ENCODE data around the gene SEMA4D.

The SEMA4D gene

GRCh38 chr9:89428222-89428761 is 69.6 kb downstream of the SEMA4D start:
- H3K36me3 ChIP-seq (ENCODE audit: control insufficient read depth in 5 of 5, insufficient read depth in 5 of 5, low read length in 5 of 5): no peaks in the 10 kb centered on the region
- no peak overlapping the region for H3K4me3 ChIP-seq (ENCODE audit: low read depth in 1 of 5, low read length in 5 of 5)
- H3K27me3 ChIP-seq (ENCODE audit: control insufficient read depth in 5 of 5, insufficient read depth in 4 of 5, low read length in 5 of 5): peaks cover 0 to 2% (median 0%) of the 10 kb centered on the region in 5 donors
- H3K9me3 ChIP-seq (ENCODE audit: control insufficient read depth in 5 of 5, low read length in 5 of 5): no peaks in the 10 kb centered on the region
- no peak overlapping the region for H3K27ac ChIP-seq (ENCODE audit: low read depth, low read length)
- no peak overlapping the region for H3K9ac ChIP-seq (ENCODE audit: low read length in 5 of 5)
- H3K4me1 ChIP-seq (ENCODE audit: control insufficient read depth in 5 of 5, insufficient read depth in 5 of 5, low read length in 5 of 5): no peaks in the 10 kb centered on the region

GRCh38 chr9:89427621-89428221 is 70.2 kb downstream of the SEMA4D start:
- H3K36me3 ChIP-seq (ENCODE audit: control insufficient read depth in 5 of 5, insufficient read depth in 5 of 5, low read length in 5 of 5): no peaks in the 10 kb centered on the region
- H3K27me3 ChIP-seq (ENCODE audit: control insufficient read depth in 5 of 5, insufficient read depth in 4 of 5, low read length in 5 of 5): peaks cover 0 to 2% (median 0%) of the 10 kb centered on the region in 5 donors
- H3K9ac ChIP-seq (ENCODE audit: low read length in 5 of 5): no peak overlapping the region
- H3K9me3 ChIP-seq (ENCODE audit: control insufficient read depth in 5 of 5, low read length in 5 of 5): no peaks in the 10 kb centered on the region
- no peaks in the 10 kb centered on the region for H3K4me1 ChIP-seq (ENCODE audit: control insufficient read depth in 5 of 5, insufficient read depth in 5 of 5, low read length in 5 of 5)
- H3K4me3 ChIP-seq (ENCODE audit: low read depth in 1 of 5, low read length in 5 of 5): no peak overlapping the region
- no peak overlapping the region for H3K27ac ChIP-seq (ENCODE audit: low read depth, low read length)

- Histone ChIP-seq H3K4me1 (ENCODE audit: control insufficient read depth in 5 of 5, insufficient read depth in 5 of 5, low read length in 5 of 5) (no peaks in the 10 kb centered on the region), H3K27ac (ENCODE audit: low read depth, low read length) (no peak overlapping the region), H3K9me3 (ENCODE audit: control insufficient read depth in 5 of 5, low read length in 5 of 5) (no peaks in the 10 kb centered on the region), H3K36me3 (ENCODE audit: control insufficient read depth in 5 of 5, insufficient read depth in 5 of 5, low read length in 5 of 5) (no peaks in the 10 kb centered on the region), H3K4me3 (ENCODE audit: low read depth in 1 of 5, low read length in 5 of 5) (no peak overlapping the region), H3K9ac (ENCODE audit: low read length in 5 of 5) (no peak overlapping the region), H3K27me3 (ENCODE audit: control insufficient read depth in 5 of 5, insufficient read depth in 4 of 5, low read length in 5 of 5) (peaks cover 0 to 2% (median 0%) of the 10 kb centered on the region in 5 donors)
These were observed 71.4 kb downstream of the SEMA4D start for GRCh38 chr9:89426384-89426961.

DNA sequence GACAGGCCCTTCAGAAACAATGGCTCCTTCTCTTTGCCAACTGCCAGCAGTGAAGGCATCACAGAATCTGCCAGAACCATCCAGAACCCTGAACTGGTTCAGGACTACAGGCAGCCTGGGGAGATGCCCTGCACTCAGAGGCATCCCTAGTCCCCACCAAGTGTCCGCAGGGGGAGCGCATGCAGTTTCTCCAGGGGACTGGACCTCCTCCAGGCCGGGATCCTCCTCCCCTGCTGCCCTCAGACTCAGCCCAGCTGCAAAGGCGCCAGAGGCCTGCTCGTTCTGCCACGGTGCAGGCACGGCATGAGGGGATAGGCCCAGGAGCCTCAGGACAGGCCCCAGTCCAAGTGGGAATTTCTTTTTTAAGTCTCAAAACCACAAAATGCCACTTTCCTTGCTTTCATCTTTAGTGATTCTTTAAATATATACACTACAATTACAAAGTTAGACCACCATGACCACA is 72.0 kb downstream of the SEMA4D start:
- Histone ChIP-seq H3K4me3 (ENCODE audit: low read depth in 1 of 5, low read length in 5 of 5) (no peak overlapping the region), H3K9me3 (ENCODE audit: control insufficient read depth in 5 of 5, low read length in 5 of 5) (no peaks in the 10 kb centered on the region), H3K9ac (ENCODE audit: low read length in 5 of 5) (no peak overlapping the region), H3K27me3 (ENCODE audit: control insufficient read depth in 5 of 5, insufficient read depth in 4 of 5, low read length in 5 of 5) (peaks cover 0 to 2% (median 0%) of the 10 kb centered on the region in 5 donors), H3K27ac (ENCODE audit: low read depth, low read length) (no peak overlapping the region), H3K4me1 (ENCODE audit: control insufficient read depth in 5 of 5, insufficient read depth in 5 of 5, low read length in 5 of 5) (no peaks in the 10 kb centered on the region), H3K36me3 (ENCODE audit: control insufficient read depth in 5 of 5, insufficient read depth in 5 of 5, low read length in 5 of 5) (no peaks in the 10 kb centered on the region)

DNA sequence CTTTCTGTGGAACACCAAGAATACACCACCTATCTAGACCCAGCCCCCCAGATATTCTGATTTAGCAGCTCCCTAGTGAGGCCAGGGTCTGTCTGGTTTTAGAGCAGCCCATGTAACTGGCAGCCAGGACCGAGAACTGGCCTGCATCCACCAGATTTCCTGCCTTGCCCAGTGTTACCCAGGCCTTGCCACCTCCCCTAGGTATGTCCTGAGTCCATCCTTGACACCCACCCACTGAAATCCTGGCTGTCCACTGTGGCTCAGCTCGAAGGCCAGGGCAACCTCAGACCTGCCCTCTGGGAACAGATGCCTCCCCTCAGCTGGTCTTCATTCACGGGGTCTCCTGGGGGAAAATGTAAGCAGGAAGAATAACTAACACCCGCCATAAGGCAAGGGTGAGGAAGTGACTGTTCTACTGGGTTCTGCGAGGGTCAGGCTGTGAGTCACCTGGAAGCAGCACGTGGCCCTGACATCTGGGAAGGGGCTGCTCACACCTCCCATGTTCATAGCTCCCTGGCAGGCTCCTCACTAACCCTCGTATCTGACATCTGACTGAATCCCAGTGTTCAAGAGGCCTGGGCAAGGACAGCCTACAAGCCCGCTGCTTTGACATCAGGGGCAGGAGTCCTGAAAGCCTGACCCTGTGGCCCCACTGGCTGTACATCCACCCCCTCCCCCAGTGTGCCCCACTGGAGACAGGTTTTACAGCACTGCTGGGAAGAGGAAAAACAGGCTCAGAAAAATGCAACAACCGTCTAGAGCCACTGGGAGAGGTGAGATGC is 72.7 kb downstream of the SEMA4D start:
- Histone ChIP-seq H3K9me3 (ENCODE audit: control insufficient read depth in 5 of 5, low read length in 5 of 5) (no peaks in the 10 kb centered on the region), H3K27me3 (ENCODE audit: control insufficient read depth in 5 of 5, insufficient read depth in 4 of 5, low read length in 5 of 5) (peaks cover 0 to 2% (median 0%) of the 10 kb centered on the region in 5 donors), H3K4me3 (ENCODE audit: low read depth in 1 of 5, low read length in 5 of 5) (no peak overlapping the region), H3K4me1 (ENCODE audit: control insufficient read depth in 5 of 5, insufficient read depth in 5 of 5, low read length in 5 of 5) (no peaks in the 10 kb centered on the region), H3K9ac (ENCODE audit: low read length in 5 of 5) (no peak overlapping the region), H3K27ac (ENCODE audit: low read depth, low read length) (no peak overlapping the region), H3K36me3 (ENCODE audit: control insufficient read depth in 5 of 5, insufficient read depth in 5 of 5, low read length in 5 of 5) (no peaks in the 10 kb centered on the region)

DNA sequence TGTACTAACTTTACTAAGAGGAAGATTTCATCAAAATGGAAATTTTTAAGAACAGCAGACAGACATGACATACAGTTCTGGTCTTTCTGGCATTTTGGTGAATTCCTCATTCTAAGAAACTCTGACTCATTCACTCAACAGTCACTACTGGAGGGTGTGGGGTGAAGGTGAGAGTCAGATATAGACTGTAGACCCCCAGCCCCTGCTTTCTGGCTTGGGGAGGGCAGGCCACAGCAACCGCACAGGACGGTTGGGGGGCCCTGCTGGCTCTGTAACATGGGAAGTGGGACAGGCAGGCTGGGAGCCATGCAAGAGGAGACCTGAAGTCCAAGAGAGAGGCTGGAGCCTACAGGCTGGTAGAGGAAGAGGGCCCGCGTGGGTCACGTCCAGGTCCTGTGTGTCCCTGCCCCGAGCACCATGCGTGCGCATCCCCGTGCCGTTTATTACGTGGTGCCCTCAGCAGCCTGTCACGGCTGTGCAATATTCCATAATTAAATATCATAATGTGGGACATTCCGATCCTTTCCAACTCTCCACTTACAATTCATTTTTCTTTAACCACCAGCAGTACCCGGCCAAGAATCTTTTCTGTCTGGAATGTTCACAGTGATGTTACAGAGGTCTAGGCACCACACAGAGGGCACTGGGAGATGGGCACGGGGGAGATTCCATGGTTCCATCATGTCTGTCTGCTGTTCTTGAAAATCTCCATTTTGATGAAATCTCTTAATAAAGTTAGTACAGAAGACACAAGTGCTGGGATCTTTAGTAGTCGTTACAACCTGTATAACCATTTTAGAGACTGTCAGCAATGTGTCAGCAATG is 75.5 kb downstream of the SEMA4D start:
- Histone ChIP-seq H3K4me3 (ENCODE audit: low read depth in 1 of 5, low read length in 5 of 5) (no peak overlapping the region), H3K36me3 (ENCODE audit: control insufficient read depth in 5 of 5, insufficient read depth in 5 of 5, low read length in 5 of 5) (no peaks in the 10 kb centered on the region), H3K4me1 (ENCODE audit: control insufficient read depth in 5 of 5, insufficient read depth in 5 of 5, low read length in 5 of 5) (no peaks in the 10 kb centered on the region), H3K9me3 (ENCODE audit: control insufficient read depth in 5 of 5, low read length in 5 of 5) (no peaks in the 10 kb centered on the region), H3K27me3 (ENCODE audit: control insufficient read depth in 5 of 5, insufficient read depth in 4 of 5, low read length in 5 of 5) (no peaks in the 10 kb centered on the region), H3K9ac (ENCODE audit: low read length in 5 of 5) (no peak overlapping the region), H3K27ac (ENCODE audit: low read depth, low read length) (no peak overlapping the region)

DNA sequence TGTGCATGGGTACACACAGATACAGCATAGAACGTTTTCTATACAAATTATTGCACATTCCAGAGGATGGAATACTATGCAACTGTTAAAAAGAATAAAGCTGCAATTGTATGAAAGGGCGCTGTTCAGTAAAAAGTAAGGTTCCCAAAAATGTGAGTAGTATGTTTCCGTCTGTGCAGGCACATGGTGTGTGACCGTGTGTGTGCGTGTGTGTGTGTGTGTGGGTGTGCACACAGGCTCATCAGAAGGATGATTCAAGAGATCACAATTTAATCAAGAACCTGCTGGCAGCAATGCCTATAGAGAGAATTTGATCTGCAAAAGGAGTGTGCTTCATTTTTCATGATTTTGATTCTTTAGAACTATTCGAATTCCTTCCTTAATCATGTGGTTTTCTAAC is 76.3 kb downstream of the SEMA4D start:
- Histone ChIP-seq H3K27me3 (ENCODE audit: control insufficient read depth in 5 of 5, insufficient read depth in 4 of 5, low read length in 5 of 5) (no peaks in the 10 kb centered on the region), H3K9ac (ENCODE audit: low read length in 5 of 5) (no peak overlapping the region), H3K27ac (ENCODE audit: low read depth, low read length) (no peak overlapping the region)

DNA sequence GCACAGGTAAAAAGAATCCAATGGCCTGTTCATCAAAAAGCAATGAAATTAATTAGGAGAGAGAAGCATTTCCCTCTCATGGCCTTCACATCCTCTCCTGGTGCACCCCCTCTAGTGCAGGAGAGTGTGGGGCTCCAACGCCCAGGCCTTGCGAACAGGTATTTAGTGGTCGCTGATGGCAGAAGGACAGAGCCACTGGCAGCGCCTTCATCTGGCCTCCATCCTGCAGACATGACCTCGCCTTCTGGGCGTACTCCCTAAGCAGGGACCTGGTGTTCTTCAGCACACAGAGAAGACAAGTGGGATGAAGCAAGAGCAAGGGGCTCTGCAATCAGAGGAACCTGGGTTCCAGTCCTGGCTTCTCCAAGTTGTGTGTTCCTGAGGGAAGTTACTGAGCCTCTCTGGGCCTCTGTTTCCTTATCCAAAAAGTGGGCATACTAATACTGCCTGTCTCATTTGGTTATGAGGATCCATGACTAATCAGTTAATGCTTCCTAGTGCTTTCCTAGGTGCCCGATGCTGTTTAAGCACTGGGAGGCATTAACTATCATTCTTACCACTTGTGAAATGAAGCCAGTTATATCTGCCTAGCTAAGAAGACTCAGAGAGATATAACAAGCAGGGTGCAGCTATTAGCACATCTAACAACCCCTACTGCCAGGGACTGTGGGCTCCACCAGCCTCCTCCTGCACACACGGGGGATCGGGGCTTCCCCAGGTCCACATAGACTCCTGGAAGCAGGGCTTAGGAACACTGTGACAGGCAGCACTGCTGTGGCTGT is 77.3 kb downstream of the SEMA4D start:
- Histone ChIP-seq H3K4me3 (ENCODE audit: low read depth in 1 of 5, low read length in 5 of 5) (no peak overlapping the region), H3K4me1 (ENCODE audit: control insufficient read depth in 5 of 5, insufficient read depth in 5 of 5, low read length in 5 of 5) (no peaks in the 10 kb centered on the region), H3K27ac (ENCODE audit: low read depth, low read length) (no peak overlapping the region), H3K36me3 (ENCODE audit: control insufficient read depth in 5 of 5, insufficient read depth in 5 of 5, low read length in 5 of 5) (no peaks in the 10 kb centered on the region), H3K9me3 (ENCODE audit: control insufficient read depth in 5 of 5, low read length in 5 of 5) (no peaks in the 10 kb centered on the region), H3K9ac (ENCODE audit: low read length in 5 of 5) (no peak overlapping the region), H3K27me3 (ENCODE audit: control insufficient read depth in 5 of 5, insufficient read depth in 4 of 5, low read length in 5 of 5) (no peaks in the 10 kb centered on the region)

More for the DNA sequence above, 76.3 kb downstream of the SEMA4D start:
- H3K36me3 ChIP-seq (ENCODE audit: control insufficient read depth in 5 of 5, insufficient read depth in 5 of 5, low read length in 5 of 5): no peaks in the 10 kb centered on the region
- H3K4me3 ChIP-seq (ENCODE audit: low read depth in 1 of 5, low read length in 5 of 5): no peak overlapping the region
- H3K4me1 ChIP-seq (ENCODE audit: control insufficient read depth in 5 of 5, insufficient read depth in 5 of 5, low read length in 5 of 5): no peaks in the 10 kb centered on the region
- no peaks in the 10 kb centered on the region for H3K9me3 ChIP-seq (ENCODE audit: control insufficient read depth in 5 of 5, low read length in 5 of 5)

GRCh38 chr9:89419978-89420394 is 77.9 kb downstream of the SEMA4D start:
- no peak overlapping the region for H3K27ac ChIP-seq (ENCODE audit: low read depth, low read length)

More at GRCh38 chr9:89419978-89420394, 77.9 kb downstream of the SEMA4D start:
- no peaks in the 10 kb centered on the region for H3K27me3 ChIP-seq (ENCODE audit: control insufficient read depth in 5 of 5, insufficient read depth in 4 of 5, low read length in 5 of 5)
- H3K36me3 ChIP-seq (ENCODE audit: control insufficient read depth in 5 of 5, insufficient read depth in 5 of 5, low read length in 5 of 5): no peaks in the 10 kb centered on the region
- H3K9me3 ChIP-seq (ENCODE audit: control insufficient read depth in 5 of 5, low read length in 5 of 5): no peaks in the 10 kb centered on the region
- no peak overlapping the region for H3K9ac ChIP-seq (ENCODE audit: low read length in 5 of 5)
- H3K4me3 ChIP-seq (ENCODE audit: low read depth in 1 of 5, low read length in 5 of 5): no peak overlapping the region
- H3K4me1 ChIP-seq (ENCODE audit: control insufficient read depth in 5 of 5, insufficient read depth in 5 of 5, low read length in 5 of 5): no peaks in the 10 kb centered on the region

Data from subcutaneous abdominal adipose tissue (tissue), 5 donors.